Tibial nerve (tissue), 4 donors: Measurements from ENCODE around the gene WHAMM. TPM values are rescaled to one million over a fixed set of nuclear protein-coding genes. Genes with fewer than 3 reads are reported as not detected.
"Not testable (repeated sequence)": the region's sequence is repeated elsewhere in the genome, so short reads cannot be mapped to it uniquely, and the experiment has no call there.

ENCODE experiments used
- DNase-seq, 2 donors: peaks; one replicate each; pipeline ENCODE4 v3.0.0-alpha.2; 2019; ENCODE audit warnings: low spot score in 2 of 2
- H3K27ac ChIP-seq, 4 donors: fragments of 200-600 bp; sonication (generic) in 3 of 4; one replicate each; pipeline ENCODE4 v1.5.1; 2017 to 2019; ENCODE audit warnings: mild to moderate bottlenecking in 1 of 4
- H3K27me3 ChIP-seq, 2 donors: fragments of 200-600 bp; sonication (generic) in 1 of 2; one replicate each; pipeline versions ENCODE4 v1.5.1 to v1.6.0; 2017 to 2019
- H3K36me3 ChIP-seq, 3 donors: fragments of 200-600 bp; sonication (generic); one replicate each; pipeline ENCODE4 v1.5.1; 2018 to 2019
- H3K4me1 ChIP-seq, 4 donors: fragments of 200-600 bp; sonication (generic) in 3 of 4; one replicate each; pipeline ENCODE4 v1.5.1; 2017 to 2019
- H3K4me3 ChIP-seq, 4 donors: fragments of 200-600 bp; sonication (generic) in 3 of 4; one replicate each; pipeline ENCODE4 v1.5.1; 2017 to 2019; ENCODE audit warnings: mild to moderate bottlenecking in 1 of 4, moderate library complexity in 1 of 4
- H3K9me3 ChIP-seq, 4 donors: fragments of 200-600 bp; sonication (generic) in 3 of 4; one replicate each; pipeline ENCODE4 v1.5.1; 2017 to 2019
- EP300 ChIP-seq, 2 donors: sonication (generic); formaldehyde crosslinking; IDR thresholded peaks; one replicate each; pipeline ENCODE4 v1.6.1; 2017; ENCODE audit warnings: antibody characterized with exemption in 2 of 2, mild to moderate bottlenecking in 1 of 2
- POLR2A ChIP-seq, 2 donors: fragments of 450-650 bp; IDR thresholded peaks; one replicate each; pipeline ENCODE4 v1.6.1; 2017; ENCODE audit warnings: antibody characterized with exemption in 2 of 2, mild to moderate bottlenecking in 2 of 2, moderate library complexity in 2 of 2
- WGBS, 2 donors: methylation state at CpG; one replicate each; pipeline ENCODE4 v1.1.5; 2018; 5-methylcytosine and 5-hydroxymethylcytosine counted together
- total RNA-seq, 4 donors: library from RNA; depleted of rRNA; stranded (reverse); fragments of >200 nt; gene quantifications; one replicate each; pipeline ENCODE4 v1.1.0, GENCODE V29; 2016
- TF ChIP-seq, protein P1 (sequence below), 5 experiments: fragments of 200-600 bp in 3 of 5; fragments of 450-650 bp in 2 of 5; sonication (generic) in 3 of 5; IDR thresholded peaks; one replicate each; pipeline ENCODE4 v1.5.1; 2016 to 2019; ENCODE audit warnings: antibody characterized with exemption in 5 of 5, mild to moderate bottlenecking in 3 of 5, moderate library complexity in 2 of 5

Gene WHAMM
- total RNA-seq, 4 donors from 2014 or later, result 11.8 to 17.4 (median 13.0) TPM

DNA sequence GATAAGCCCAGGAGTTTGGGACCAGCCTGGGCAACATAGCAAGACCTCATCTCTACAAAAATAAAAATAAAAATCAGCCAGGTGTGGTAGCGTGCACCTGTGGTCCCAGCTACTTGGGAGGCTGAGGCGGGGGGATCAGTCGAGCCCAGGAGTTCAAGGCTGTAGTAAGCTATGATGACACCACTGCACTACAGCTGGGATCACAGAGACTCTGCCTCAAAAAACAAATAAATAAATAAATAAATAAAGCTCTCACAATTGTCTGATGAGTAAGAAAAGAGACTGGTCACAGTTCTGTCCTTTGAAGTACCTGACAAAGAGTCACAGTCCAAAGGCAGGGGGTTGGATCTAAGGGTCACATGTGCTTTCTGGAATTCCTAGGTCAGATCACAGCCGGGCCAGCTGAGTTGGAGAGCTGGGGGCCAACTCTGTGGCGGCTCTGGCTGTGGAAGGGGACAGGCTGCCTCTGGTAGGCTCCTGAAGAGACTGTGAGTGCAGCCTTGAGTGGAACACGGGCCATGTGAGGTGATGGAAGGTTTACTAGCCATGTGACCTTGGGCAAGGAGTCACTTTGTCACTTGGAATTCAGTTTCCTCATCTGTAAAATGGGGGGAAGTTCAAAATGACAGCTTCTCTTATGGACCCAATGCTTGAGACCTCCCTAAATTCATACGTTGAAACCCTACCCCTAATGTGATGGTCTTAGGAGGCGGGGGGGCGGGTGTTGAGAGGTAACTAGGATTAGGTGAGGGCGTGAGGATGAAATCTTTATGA lies 47.2 kb downstream of the WHAMM start:
- H3K36me3 ChIP-seq, result peaks cover 0 to 31% (median 0%) of the 10 kb centered on the region in 3 donors
- H3K4me1 ChIP-seq, result no peaks in the 10 kb centered on the region
- no peak for TF ChIP-seq EP300 (IDR thresholded peaks at IDR 0.05)
- TF ChIP-seq POLR2A (IDR thresholded peaks at IDR 0.05), result no peak
- 91 to 93% methylated on average over 10 of the region's 10 CpGs for WGBS, 2 donors
- H3K27me3 ChIP-seq, result no peaks in the 10 kb centered on the region
- H3K4me3 ChIP-seq, result no peak overlapping the region
- no peaks in the 10 kb centered on the region for H3K9me3 ChIP-seq
- no peak for DNase-seq
- H3K27ac ChIP-seq, result no peak overlapping the region

DNA sequence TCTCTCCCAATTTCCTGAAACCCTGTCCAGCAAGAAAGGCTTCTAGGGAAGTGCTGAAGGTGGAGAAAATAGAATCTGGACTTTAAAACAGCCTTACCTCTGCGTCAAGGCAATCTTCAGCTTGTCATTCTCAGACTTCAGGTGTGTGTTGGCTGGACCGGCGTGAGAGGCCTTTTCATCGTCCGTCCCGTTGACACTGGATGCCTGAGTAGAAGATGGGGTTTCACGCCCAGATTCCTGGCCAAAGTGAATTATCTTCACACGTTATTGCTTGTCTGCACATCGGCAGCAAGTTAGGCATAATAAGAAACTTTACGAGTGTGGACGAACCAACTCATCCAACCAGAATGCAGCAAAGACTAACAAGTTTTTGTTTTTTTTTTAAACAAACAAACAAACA lies 49.5 kb downstream of the WHAMM start:
- no peak for TF ChIP-seq EP300 (IDR thresholded peaks at IDR 0.05)
- TF ChIP-seq POLR2A (IDR thresholded peaks at IDR 0.05), result no peak
- TF ChIP-seq, protein P1, sequence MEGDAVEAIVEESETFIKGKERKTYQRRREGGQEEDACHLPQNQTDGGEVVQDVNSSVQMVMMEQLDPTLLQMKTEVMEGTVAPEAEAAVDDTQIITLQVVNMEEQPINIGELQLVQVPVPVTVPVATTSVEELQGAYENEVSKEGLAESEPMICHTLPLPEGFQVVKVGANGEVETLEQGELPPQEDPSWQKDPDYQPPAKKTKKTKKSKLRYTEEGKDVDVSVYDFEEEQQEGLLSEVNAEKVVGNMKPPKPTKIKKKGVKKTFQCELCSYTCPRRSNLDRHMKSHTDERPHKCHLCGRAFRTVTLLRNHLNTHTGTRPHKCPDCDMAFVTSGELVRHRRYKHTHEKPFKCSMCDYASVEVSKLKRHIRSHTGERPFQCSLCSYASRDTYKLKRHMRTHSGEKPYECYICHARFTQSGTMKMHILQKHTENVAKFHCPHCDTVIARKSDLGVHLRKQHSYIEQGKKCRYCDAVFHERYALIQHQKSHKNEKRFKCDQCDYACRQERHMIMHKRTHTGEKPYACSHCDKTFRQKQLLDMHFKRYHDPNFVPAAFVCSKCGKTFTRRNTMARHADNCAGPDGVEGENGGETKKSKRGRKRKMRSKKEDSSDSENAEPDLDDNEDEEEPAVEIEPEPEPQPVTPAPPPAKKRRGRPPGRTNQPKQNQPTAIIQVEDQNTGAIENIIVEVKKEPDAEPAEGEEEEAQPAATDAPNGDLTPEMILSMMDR (IDR thresholded peaks at IDR 0.05), result no peak
- no peaks in the 10 kb centered on the region for H3K4me1 ChIP-seq
- peaks cover 0 to 23% (median 0%) of the 10 kb centered on the region in 3 donors for H3K36me3 ChIP-seq
- no peaks in the 10 kb centered on the region for H3K9me3 ChIP-seq
- WGBS, 2 donors, result 91 to 94% methylated on average over 11 of the region's 11 CpGs
- no peak for DNase-seq
- H3K27ac ChIP-seq, result no peak overlapping the region
- no peaks in the 10 kb centered on the region for H3K27me3 ChIP-seq
- H3K4me3 ChIP-seq, result no peak overlapping the region

DNA sequence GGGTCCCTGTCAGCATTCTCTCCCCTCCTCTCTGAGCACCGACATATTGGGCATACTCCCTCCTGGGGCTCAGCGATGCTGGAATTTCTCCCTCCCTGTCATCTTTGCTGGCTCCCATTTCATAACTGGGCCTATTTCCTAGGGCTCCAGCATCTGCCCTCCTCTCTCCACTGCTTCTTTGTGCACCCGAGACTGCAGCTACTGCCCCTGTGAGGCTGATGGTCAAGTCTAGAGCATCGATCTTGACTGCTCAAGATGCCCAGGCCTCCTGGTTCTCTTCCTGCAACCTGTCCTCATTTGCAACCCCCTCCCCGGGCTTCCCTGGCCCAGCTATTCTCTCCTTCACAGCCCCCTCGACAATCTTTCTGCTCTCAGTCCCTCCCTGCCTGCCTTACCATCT lies 53.5 kb downstream of the WHAMM start:
- WGBS, 2 donors, result 84 to 87% methylated on average over 6 of the region's 6 CpGs
- no peaks in the 10 kb centered on the region for H3K4me1 ChIP-seq
- H3K4me3 ChIP-seq, result no peak overlapping the region
- peaks cover 0 to 13% (median 0%) of the 10 kb centered on the region in 3 donors for H3K36me3 ChIP-seq
- H3K27me3 ChIP-seq, result no peaks in the 10 kb centered on the region
- DNase-seq, result no peak
- no peak overlapping the region for H3K27ac ChIP-seq
- no peaks in the 10 kb centered on the region for H3K9me3 ChIP-seq
- TF ChIP-seq POLR2A (IDR thresholded peaks at IDR 0.05) (no peak), EP300 (IDR thresholded peaks at IDR 0.05) (no peak)
- TF ChIP-seq, protein P1 (IDR thresholded peaks at IDR 0.05), result no peak

DNA sequence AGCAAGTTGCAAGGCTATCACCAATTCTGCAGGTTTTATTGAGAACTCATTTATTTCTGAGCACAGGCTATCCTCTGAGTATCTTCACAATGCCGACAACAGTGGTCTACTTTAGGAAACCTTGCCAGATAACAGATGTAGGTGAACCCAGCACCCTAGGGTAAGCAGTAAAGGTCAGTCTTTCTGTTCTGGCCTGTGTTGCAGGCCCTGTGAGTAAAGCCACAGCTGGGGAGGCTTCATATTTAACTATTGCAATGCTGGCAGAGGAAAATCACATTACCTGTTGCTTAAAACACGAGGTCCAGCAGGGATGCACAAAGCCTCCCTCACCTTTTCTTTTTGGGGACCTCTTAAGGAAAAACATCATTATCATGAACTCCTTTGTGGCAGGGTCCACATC lies 55.5 kb downstream of the WHAMM start:
- 68 to 70% methylated on average over 2 of the region's 2 CpGs for WGBS, 2 donors
- H3K9me3 ChIP-seq, result no peaks in the 10 kb centered on the region
- TF ChIP-seq, protein P1 (IDR thresholded peaks at IDR 0.05), result no peak
- no peak for TF ChIP-seq POLR2A (IDR thresholded peaks at IDR 0.05)
- no peak for TF ChIP-seq EP300 (IDR thresholded peaks at IDR 0.05)

DNA sequence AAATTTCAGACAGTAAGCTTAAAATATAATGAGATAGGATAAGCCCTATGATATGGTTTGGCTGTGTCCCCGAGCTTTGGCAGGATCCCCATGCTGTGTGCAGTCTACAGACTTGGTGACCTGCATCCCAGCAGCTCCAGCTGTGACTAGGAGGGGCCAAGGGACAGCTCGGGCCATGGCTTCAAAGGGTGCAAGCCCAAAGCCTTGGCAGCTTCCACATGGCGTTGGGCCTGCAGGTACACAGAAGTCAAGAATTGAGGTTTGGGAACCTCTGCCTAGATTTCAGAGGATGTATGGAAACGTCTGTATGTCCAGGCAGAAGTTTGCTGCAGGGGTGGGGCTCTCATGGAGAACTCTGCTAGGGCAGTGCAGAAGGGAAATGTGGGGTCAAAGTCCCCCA lies 56.2 kb downstream of the WHAMM start:
- H3K27me3 ChIP-seq, H3K27ac ChIP-seq, DNase-seq, H3K36me3 ChIP-seq, H3K4me3 ChIP-seq, H3K4me1 ChIP-seq, H3K9me3 ChIP-seq: not testable (repeated sequence)
- 76 to 79% methylated on average over 4 of the region's 4 CpGs for WGBS, 2 donors

More for the DNA sequence above, 55.5 kb downstream of the WHAMM start:
- no peak overlapping the region for H3K4me3 ChIP-seq
- no peaks in the 10 kb centered on the region for H3K4me1 ChIP-seq
- DNase-seq, result no peak
- peaks cover 0 to 8% (median 0%) of the 10 kb centered on the region in 3 donors for H3K36me3 ChIP-seq
- H3K27ac ChIP-seq, result no peak overlapping the region
- no peaks in the 10 kb centered on the region for H3K27me3 ChIP-seq

DNA sequence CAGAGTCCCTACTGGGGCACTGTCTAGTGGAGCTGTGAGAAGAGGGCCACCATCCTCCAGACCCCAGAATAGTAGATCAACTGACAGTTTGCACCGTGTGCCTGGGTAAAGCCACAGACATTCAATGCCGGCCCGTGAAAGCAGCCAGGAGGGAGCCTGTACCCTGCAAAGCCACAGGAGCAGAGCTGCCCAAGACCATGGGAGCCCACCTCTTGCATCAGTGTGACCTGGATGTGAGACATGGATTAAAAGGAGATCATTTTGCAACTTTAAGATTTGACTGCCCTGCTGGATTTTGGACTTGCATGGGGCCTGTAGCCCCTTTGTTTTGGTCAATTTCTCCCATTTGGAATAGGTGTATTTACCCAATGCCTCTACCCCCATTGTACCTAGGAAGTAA lies 56.6 kb downstream of the WHAMM start:
- H3K4me3 ChIP-seq, H3K4me1 ChIP-seq, H3K36me3 ChIP-seq, DNase-seq, H3K27me3 ChIP-seq, H3K9me3 ChIP-seq, H3K27ac ChIP-seq: not testable (repeated sequence)
- 79 to 87% methylated on average over 3 of the region's 3 CpGs for WGBS, 2 donors
